ENCODE data around the gene LSM10.

GRCh38 chr1:36377791-36378492 is 19.8 kb downstream of the LSM10 start:
- no peak for TF ChIP-seq CTCF (IDR thresholded peaks at IDR 0.05)
- no peak for TF ChIP-seq POLR2A (IDR thresholded peaks at IDR 0.05)
